Endothelial cell of umbilical vein (primary cell): ENCODE data around the gene OSGIN1.

Source experiments
- CTCF ChIP-seq, 2 donors: IDR thresholded peaks; 1 replicate in 1 of 2; 2 replicates in 1 of 2; pipeline ENCODE4 v1.5.1; 2011; ENCODE audit warnings: low read length in 2 of 2, mild to moderate bottlenecking in 2 of 2, moderate library complexity in 2 of 2, control low read depth in 1 of 2, inconsistent platforms in 1 of 2, low read depth in 1 of 2; ENCODE audit not compliant: insufficient read depth in 1 of 2; ENCODE audit errors: extremely low read depth in 1 of 2
- EZH2 ChIP-seq: IDR thresholded peaks from 2 replicates; pipeline ENCODE4 v1.6.1; 2012; ENCODE audit warnings: borderline replicate concordance, low read depth, mild to moderate bottlenecking, moderate library complexity, low read length, inconsistent platforms; ENCODE audit not compliant: severe bottlenecking
- POLR2A ChIP-seq: IDR thresholded peaks from 2 replicates; pipeline ENCODE4 v1.6.1; 2012; ENCODE audit warnings: low read depth, mild to moderate bottlenecking, control low read depth, low read length

- TF ChIP-seq CTCF (IDR thresholded peaks at IDR 0.05; ENCODE audit: extremely low read depth in 1 of 2, insufficient read depth in 1 of 2, low read depth in 1 of 2, low read length in 2 of 2) (no peak), POLR2A (no peak), EZH2 (no peak)
Measured at GRCh38 chr16:83967091-83967490, 14.1 kb downstream of the OSGIN1 start.
